ENCODE data around the gene MRPL21.
"Not testable (repeated sequence)": the region's sequence is repeated elsewhere in the genome, so short reads cannot be mapped to it uniquely, and the experiment has no call there.

Gene MRPL21

GRCh38 chr11:68865241-68865640 is 38.4 kb downstream of the MRPL21 start:
- TF ChIP-seq CTCF (IDR thresholded peaks at IDR 0.05; ENCODE audit: extremely low read depth, insufficient read depth, missing control alignments): no peak
- no peak for DNase-seq (ENCODE audit: low spot score)
- in situ Hi-C loops (cut with MboI; ENCODE audit: low pct_unique_long_range_greater_than_20kb, low sequenced_read_pairs, unreplicated experiment): no loop called here

GRCh38 chr11:68863553-68864265 is 39.9 kb downstream of the MRPL21 start:
- in situ Hi-C loops (cut with MboI; ENCODE audit: low pct_unique_long_range_greater_than_20kb, low sequenced_read_pairs, unreplicated experiment): no loop called here
- DNase-seq (ENCODE audit: low spot score): no peak
- TF ChIP-seq CTCF (IDR thresholded peaks at IDR 0.05; ENCODE audit: extremely low read depth, insufficient read depth, missing control alignments): no peak

GRCh38 chr11:68862421-68862820 is 41.2 kb downstream of the MRPL21 start:
- no peak for TF ChIP-seq CTCF (IDR thresholded peaks at IDR 0.05; ENCODE audit: extremely low read depth, insufficient read depth, missing control alignments)
- in situ Hi-C loops (cut with MboI; ENCODE audit: low pct_unique_long_range_greater_than_20kb, low sequenced_read_pairs, unreplicated experiment): no loop called here
- DNase-seq (ENCODE audit: low spot score): no peak

GRCh38 chr11:68859123-68859522 is 44.5 kb downstream of the MRPL21 start:
- DNase-seq (ENCODE audit: low spot score): no peak
- in situ Hi-C loops (cut with MboI; ENCODE audit: low pct_unique_long_range_greater_than_20kb, low sequenced_read_pairs, unreplicated experiment): no loop called here
- no peak for TF ChIP-seq CTCF (IDR thresholded peaks at IDR 0.05; ENCODE audit: extremely low read depth, insufficient read depth, missing control alignments)

GRCh38 chr11:68857037-68857586 is 46.5 kb downstream of the MRPL21 start:
- no peak for DNase-seq (ENCODE audit: low spot score)
- in situ Hi-C loops (cut with MboI; ENCODE audit: low pct_unique_long_range_greater_than_20kb, low sequenced_read_pairs, unreplicated experiment): no loop called here
- TF ChIP-seq CTCF (IDR thresholded peaks at IDR 0.05; ENCODE audit: extremely low read depth, insufficient read depth, missing control alignments): no peak

- in situ Hi-C loops (cut with MboI; ENCODE audit: low pct_unique_long_range_greater_than_20kb, low sequenced_read_pairs, unreplicated experiment): not testable (repeated sequence)
Observed at GRCh38 chr11:68856425-68857030, 47.1 kb downstream of the MRPL21 start.

More at GRCh38 chr11:68856425-68857030, 47.1 kb downstream of the MRPL21 start:
- DNase-seq (ENCODE audit: low spot score): not testable (repeated sequence)

Measured in GM13977 (cell line).